ENCODE results near the gene PCDH9.

GRCh38 chr13:66781241-66781640, 448.9 kb downstream of the PCDH9 start:
- TF ChIP-seq CTCF (IDR thresholded peaks at IDR 0.05) (no peak), POLR2A (IDR thresholded peaks at IDR 0.05) (no peak)
